Brain microvascular endothelial cell (primary cell): ENCODE measurements around the gene HSD17B2.

ENCODE experiments used
- DNase-seq: peaks from one replicate; pipeline ENCODE4 v3.0.0-alpha.2; 2020
- H3K27ac ChIP-seq: fragments of 250-450 bp; sonication (Bioruptor Pico); 2 replicates; pipeline ENCODE4 v1.5.1; 2020; ENCODE audit warnings: mild to moderate bottlenecking, moderate library complexity
- H3K27me3 ChIP-seq: fragments of 250-450 bp; sonication (Bioruptor Pico); replicated peaks from 2 replicates; pipeline ENCODE4 v1.5.1; 2020; ENCODE audit warnings: mild to moderate bottlenecking
- H3K36me3 ChIP-seq: fragments of 250-450 bp; sonication (Bioruptor Pico); replicated peaks from 2 replicates; pipeline ENCODE4 v1.5.1; 2020; ENCODE audit warnings: mild to moderate bottlenecking
- H3K4me3 ChIP-seq: 2 replicates; pipeline ENCODE4 v1.5.1; 2011; ENCODE audit warnings: low read depth, mild to moderate bottlenecking, control low read depth, low read length, moderate library complexity
- in situ Hi-C: cut with HindIII; loops from 2 replicates; pipeline ENCODE4 v1.10.0; 2017; ENCODE audit warnings: low sequenced_read_pairs, low pct_ligation_motif_present
- TF ChIP-seq, protein P1 (sequence below): IDR thresholded peaks from 2 replicates; pipeline ENCODE4 v1.5.1; 2011; ENCODE audit warnings: low read depth, mild to moderate bottlenecking, moderate library complexity, low read length, control low read depth, inconsistent platforms; ENCODE audit errors: missing control alignments

The HSD17B2 gene

DNA sequence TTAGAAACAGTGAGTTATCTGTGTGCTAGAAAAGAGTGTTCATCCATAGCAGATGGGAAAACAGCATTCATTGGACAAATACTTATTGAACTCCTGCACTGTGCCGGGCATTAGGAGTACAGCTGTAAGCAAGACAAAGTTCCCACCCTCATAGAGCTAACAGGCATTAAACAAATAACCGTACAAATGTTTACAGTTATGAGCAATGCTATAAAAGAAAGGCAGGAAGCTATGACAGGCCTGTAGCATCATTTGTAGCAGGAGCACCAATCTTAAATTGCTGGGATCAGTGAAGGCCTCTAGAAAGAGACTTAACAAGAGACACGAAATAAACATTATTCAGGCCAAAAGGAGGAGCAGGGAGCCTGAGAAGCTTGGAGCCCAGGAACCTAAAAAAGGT lies 39.4 kb upstream of the HSD17B2 start:
- Histone ChIP-seq H3K27ac (no peak overlapping the region), H3K36me3 (no peaks in the 10 kb centered on the region), H3K27me3 (no peaks in the 10 kb centered on the region), H3K4me3 (no peak overlapping the region)
- in situ Hi-C loops: no loop called here
- TF ChIP-seq, protein P1, sequence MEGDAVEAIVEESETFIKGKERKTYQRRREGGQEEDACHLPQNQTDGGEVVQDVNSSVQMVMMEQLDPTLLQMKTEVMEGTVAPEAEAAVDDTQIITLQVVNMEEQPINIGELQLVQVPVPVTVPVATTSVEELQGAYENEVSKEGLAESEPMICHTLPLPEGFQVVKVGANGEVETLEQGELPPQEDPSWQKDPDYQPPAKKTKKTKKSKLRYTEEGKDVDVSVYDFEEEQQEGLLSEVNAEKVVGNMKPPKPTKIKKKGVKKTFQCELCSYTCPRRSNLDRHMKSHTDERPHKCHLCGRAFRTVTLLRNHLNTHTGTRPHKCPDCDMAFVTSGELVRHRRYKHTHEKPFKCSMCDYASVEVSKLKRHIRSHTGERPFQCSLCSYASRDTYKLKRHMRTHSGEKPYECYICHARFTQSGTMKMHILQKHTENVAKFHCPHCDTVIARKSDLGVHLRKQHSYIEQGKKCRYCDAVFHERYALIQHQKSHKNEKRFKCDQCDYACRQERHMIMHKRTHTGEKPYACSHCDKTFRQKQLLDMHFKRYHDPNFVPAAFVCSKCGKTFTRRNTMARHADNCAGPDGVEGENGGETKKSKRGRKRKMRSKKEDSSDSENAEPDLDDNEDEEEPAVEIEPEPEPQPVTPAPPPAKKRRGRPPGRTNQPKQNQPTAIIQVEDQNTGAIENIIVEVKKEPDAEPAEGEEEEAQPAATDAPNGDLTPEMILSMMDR: no peak
- no peak for DNase-seq

DNA sequence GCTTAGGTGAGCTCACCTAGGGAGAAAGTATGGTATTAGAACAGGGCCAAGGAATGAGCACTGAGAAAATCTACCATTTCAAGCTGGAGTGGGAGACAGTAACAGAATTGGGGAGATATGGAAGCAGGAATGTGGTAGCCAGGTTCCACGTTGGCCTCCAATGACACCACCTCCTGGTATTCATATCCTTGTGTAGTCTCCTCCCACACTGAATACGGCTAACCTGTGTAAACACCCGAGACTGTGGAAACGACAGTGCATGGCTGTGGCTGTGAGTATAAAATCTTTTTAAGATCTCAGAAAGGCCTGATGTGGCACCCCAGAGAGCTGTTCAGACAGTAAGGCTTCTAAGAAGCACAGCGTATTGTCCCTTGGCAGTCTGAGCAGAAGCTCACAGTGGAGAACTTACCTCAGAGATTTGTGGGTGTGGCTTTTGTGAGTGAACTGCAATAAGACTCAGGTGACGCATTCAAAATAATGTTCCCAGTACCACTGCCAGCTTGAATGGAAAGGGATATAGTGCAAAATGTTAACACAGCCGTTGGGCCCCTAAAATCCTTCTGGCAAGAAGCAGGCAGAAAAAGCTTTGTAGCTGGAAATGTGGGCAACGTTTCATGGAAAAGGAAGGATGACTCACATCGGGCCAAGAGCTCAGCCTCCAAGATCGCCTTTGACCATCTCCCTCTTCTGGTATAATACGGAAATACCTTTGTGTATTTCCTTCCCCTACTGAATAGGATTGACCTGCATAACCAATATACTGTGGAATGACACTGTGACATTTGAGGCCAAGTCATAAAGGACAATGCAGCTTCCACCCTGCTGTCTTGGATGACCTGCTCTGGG lies 38.2 kb upstream of the HSD17B2 start:
- H3K27me3 ChIP-seq: no peaks in the 10 kb centered on the region
- H3K27ac ChIP-seq: peak overlapping the region; percentile 49
- TF ChIP-seq, protein P1: peak; percentile 65
- in situ Hi-C loops: no loop called here
- H3K4me3 ChIP-seq: no peak overlapping the region
- DNase-seq: peak; percentile 56
- no peaks in the 10 kb centered on the region for H3K36me3 ChIP-seq

DNA sequence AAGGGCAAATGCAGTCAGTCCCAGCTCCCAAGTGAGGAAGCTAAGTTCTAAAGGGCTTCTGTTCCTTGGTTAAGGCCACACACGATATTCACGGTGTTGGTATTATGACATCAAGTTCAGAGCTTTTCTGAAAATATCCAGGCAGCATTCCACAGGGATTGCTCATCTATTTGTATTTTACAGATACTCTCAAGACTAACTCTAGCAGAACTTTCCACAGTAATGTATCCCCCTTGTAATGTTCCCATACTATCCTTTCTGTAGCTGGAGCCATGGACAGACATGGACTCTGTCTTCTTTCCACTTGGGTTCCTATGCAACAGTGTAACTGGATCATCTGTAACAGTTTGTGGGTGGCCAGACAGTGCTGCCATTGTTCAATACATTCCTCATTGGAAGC lies 37.3 kb upstream of the HSD17B2 start:
- TF ChIP-seq, protein P1: no peak
- Histone ChIP-seq H3K36me3 (no peaks in the 10 kb centered on the region), H3K4me3 (no peak overlapping the region), H3K27me3 (no peaks in the 10 kb centered on the region), H3K27ac (peak overlapping the region; percentile 49)
- peak; percentile 88 for DNase-seq
- in situ Hi-C loops: no loop called here

DNA sequence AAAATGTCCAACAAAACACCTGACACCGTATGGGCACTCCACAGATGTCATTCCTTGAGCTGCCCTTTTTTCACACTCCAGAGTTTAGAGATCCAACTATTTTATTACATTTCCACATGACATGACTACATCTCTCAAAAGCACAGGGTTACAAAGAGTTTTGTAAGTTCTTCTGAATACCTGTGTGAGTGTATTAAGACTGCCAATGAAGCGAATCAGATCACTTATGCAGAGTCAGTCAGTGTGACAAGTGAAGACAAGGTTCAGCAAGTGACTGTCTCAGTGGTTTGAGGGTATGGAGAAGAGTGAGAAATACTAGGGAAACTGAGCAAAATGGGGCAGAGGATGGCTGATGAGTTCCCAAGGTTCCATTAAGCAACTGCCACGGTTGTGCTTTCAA lies 32.2 kb upstream of the HSD17B2 start:
- Histone ChIP-seq H3K36me3 (no peaks in the 10 kb centered on the region), H3K4me3 (no peak overlapping the region), H3K27ac (no peak overlapping the region), H3K27me3 (no peaks in the 10 kb centered on the region)
- in situ Hi-C loops: no loop called here
- TF ChIP-seq, protein P1: no peak
- no peak for DNase-seq

DNA sequence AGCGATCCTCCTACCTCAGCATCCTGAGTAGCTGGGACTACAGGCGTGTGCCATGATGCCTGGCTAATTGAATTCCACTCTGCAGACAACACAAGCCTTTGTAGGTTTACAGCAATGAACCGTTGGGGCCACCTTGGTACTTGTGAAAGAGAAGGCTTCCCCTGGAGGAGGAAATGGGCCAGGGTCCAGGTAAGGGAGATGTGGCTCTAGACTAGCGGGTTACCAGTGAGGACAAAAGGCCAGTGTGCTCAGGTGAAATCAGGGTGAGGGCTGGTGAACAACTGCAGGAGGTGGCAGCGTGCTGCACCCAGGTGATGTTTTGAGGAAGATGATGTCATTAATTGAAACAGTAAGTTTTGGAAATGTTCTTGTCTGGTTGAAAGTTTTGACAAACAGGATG lies 30.5 kb upstream of the HSD17B2 start:
- TF ChIP-seq, protein P1: no peak
- no peaks in the 10 kb centered on the region for H3K36me3 ChIP-seq
- no peak overlapping the region for H3K27ac ChIP-seq
- H3K4me3 ChIP-seq: no peak overlapping the region
- in situ Hi-C loops: no loop called here
- DNase-seq: no peak
- no peaks in the 10 kb centered on the region for H3K27me3 ChIP-seq
